Liver (tissue), 3 donors: ENCODE results near the gene SCN9A.

Experiments
- TAF1 ChIP-seq: conservative IDR thresholded peaks from 2 replicates; pipeline ENCODE4 v1.6.1; 2016; ENCODE audit warnings: antibody characterized with exemption, mild to moderate bottlenecking
- TF ChIP-seq, protein P1 (sequence below): fragments of 150-350 bp; IDR thresholded peaks from 2 replicates; pipeline ENCODE4 v1.5.1; 2017; ENCODE audit warnings: improper control_type of control experiment, low read depth, low read length; ENCODE audit not compliant: missing input control
- TF ChIP-seq, protein P2 (sequence below): IDR thresholded peaks from 2 replicates; pipeline ENCODE4 v1.6.1; 2016; ENCODE audit warnings: antibody characterized with exemption
- donor health status: healthy.
- donor health status: healthy.

DNA sequence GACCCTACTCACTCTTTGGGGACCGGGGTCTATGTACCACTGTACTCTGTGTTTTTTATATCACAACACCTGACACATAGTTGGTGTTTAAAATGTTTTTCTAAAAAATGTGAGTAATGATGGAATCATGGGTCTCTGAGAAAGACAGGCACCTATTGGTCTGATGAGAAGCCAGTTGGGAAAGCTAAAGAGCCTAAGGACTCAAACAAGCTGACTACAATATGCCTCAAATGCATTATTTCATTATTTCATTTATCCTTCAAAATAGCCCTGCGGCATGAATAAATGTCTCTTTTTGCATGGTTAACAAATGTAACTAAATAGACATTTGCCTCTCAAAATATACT lies 145.0 kb downstream of the SCN9A start:
- no peak for TF ChIP-seq TAF1
- TF ChIP-seq, protein P1, sequence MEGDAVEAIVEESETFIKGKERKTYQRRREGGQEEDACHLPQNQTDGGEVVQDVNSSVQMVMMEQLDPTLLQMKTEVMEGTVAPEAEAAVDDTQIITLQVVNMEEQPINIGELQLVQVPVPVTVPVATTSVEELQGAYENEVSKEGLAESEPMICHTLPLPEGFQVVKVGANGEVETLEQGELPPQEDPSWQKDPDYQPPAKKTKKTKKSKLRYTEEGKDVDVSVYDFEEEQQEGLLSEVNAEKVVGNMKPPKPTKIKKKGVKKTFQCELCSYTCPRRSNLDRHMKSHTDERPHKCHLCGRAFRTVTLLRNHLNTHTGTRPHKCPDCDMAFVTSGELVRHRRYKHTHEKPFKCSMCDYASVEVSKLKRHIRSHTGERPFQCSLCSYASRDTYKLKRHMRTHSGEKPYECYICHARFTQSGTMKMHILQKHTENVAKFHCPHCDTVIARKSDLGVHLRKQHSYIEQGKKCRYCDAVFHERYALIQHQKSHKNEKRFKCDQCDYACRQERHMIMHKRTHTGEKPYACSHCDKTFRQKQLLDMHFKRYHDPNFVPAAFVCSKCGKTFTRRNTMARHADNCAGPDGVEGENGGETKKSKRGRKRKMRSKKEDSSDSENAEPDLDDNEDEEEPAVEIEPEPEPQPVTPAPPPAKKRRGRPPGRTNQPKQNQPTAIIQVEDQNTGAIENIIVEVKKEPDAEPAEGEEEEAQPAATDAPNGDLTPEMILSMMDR, result no peak
- TF ChIP-seq, protein P2, sequence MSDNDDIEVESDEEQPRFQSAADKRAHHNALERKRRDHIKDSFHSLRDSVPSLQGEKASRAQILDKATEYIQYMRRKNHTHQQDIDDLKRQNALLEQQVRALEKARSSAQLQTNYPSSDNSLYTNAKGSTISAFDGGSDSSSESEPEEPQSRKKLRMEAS, result no peak
